ENCODE measurements around the gene LRRC7.
A peak's percentile ranks its signal among the peaks of the same experiment; 100 is the strongest.

LRRC7 gene

GRCh38 chr1:70033936-70034335, 466.2 kb downstream of the LRRC7 start:
- no peak for TF ChIP-seq CTCF (conservative IDR thresholded peaks at IDR 0.05; ENCODE audit: low read length)

GRCh38 chr1:70034403-70034802, 466.7 kb downstream of the LRRC7 start:
- H3K4me3 ChIP-seq (ENCODE audit: low read length), result no peak overlapping the region
- peak; percentile 63 for TF ChIP-seq CTCF (conservative IDR thresholded peaks at IDR 0.05; ENCODE audit: low read length)
- peak; percentile 64 for DNase-seq (ENCODE audit: low read depth)

More at GRCh38 chr1:70033936-70034335, 466.2 kb downstream of the LRRC7 start:
- DNase-seq (ENCODE audit: low read depth), result no peak
- no peak overlapping the region for H3K4me3 ChIP-seq (ENCODE audit: low read length)

GRCh38 chr1:70038025-70038424, 470.3 kb downstream of the LRRC7 start:
- H3K4me3 ChIP-seq (ENCODE audit: low read length), result no peak overlapping the region
- no peak for TF ChIP-seq CTCF (conservative IDR thresholded peaks at IDR 0.05; ENCODE audit: low read length)
- DNase-seq (ENCODE audit: low read depth), result no peak

GRCh38 chr1:70039485-70039884, 471.8 kb downstream of the LRRC7 start:
- no peak for TF ChIP-seq CTCF (conservative IDR thresholded peaks at IDR 0.05; ENCODE audit: low read length)
- DNase-seq (ENCODE audit: low read depth), result no peak
- no peak overlapping the region for H3K4me3 ChIP-seq (ENCODE audit: low read length)

GRCh38 chr1:70041317-70042045, 473.8 kb downstream of the LRRC7 start:
- no peak for TF ChIP-seq CTCF (conservative IDR thresholded peaks at IDR 0.05; ENCODE audit: low read length)
- no peak overlapping the region for H3K4me3 ChIP-seq (ENCODE audit: low read length)
- no peak for DNase-seq (ENCODE audit: low read depth)

GRCh38 chr1:70042090-70042731, 474.5 kb downstream of the LRRC7 start:
- H3K4me3 ChIP-seq (ENCODE audit: low read length), result no peak overlapping the region
- no peak for TF ChIP-seq CTCF (conservative IDR thresholded peaks at IDR 0.05; ENCODE audit: low read length)
- peak; percentile 49 for DNase-seq (ENCODE audit: low read depth)

- no peak overlapping the region for H3K4me3 ChIP-seq (ENCODE audit: low read length)
- peak; percentile 83 for DNase-seq (ENCODE audit: low read depth)
- TF ChIP-seq CTCF (conservative IDR thresholded peaks at IDR 0.05; ENCODE audit: low read length), result no peak
Measured at GRCh38 chr1:70043804-70044203, 476.1 kb downstream of the LRRC7 start.
